GM12878 (cell line): ENCODE results near the gene OR10J4. TPM values are rescaled to one million over a fixed set of nuclear protein-coding genes. Genes with fewer than 3 reads are reported as not detected.

Experiments
- ATAC-seq: fragments of 200-7000 bp; cut with Tn5 transposase; 3 replicates; pipeline ENCODE4 v1.9.1; 2020; ENCODE audit warnings: mild to moderate bottlenecking, moderate library complexity
- BruUV-seq: library from RNA; stranded (reverse); fragments of 400-500 nt; replicated peaks from 2 replicates; lab custom pipeline; 2021; lab: Mats Ljungman, UMichigan
- CTCF ChIA-PET: fragments of 300-600 bp; sonication (Branson Sonifier 250); formaldehyde crosslinking; extraction: SDS; loops from one replicate; lab custom pipeline; 2021; ENCODE audit warnings: inconsistent platforms; lab: Yijun Ruan, JAX
- POLR2A ChIA-PET: fragments of 350-600 bp; formaldehyde crosslinking; extraction: SDS; loops from one replicate; lab custom pipeline; 2021; ENCODE audit warnings: inconsistent platforms; lab: Charles Lee
- RAD21 ChIA-PET: fragments of 300-600 bp; sonication (Branson Sonifier 250); formaldehyde crosslinking; loops from one replicate; lab custom pipeline; 2023; ENCODE audit warnings: antibody characterized with exemption; ENCODE audit not compliant: unreplicated experiment; lab: Charles Lee
- SMC1A ChIA-PET: fragments of 300-600 bp; sonication (Branson Sonifier 250); formaldehyde crosslinking; loops from one replicate; lab custom pipeline; 2023; ENCODE audit not compliant: unreplicated experiment, uncharacterized antibody; lab: Charles Lee
- DNase-seq: peaks from one replicate; pipeline ENCODE4 v3.0.0-alpha.2; 2011; ENCODE audit warnings: low read depth, low spot score
- FAIRE-seq: peaks from 3 replicates; lab custom pipeline; 2011; peaks lifted over from hg19 to GRCh38; lab: Jason Lieb, UNC
- H2AFZ ChIP-seq: 2 replicates; pipeline ENCODE4 v1.6.0; 2011; ENCODE audit warnings: low read depth, low read length, control low read depth; ENCODE audit not compliant: control insufficient read depth
- H3K27ac ChIP-seq: 2 replicates; pipeline ENCODE4 v1.5.1; 2011; ENCODE audit warnings: control low read depth; ENCODE audit not compliant: control insufficient read depth, insufficient read depth
- H3K27me3 ChIP-seq, 2 experiments: replicated peaks in 1 of 2; 2 replicates each; pipeline versions ENCODE4 v1.6.0 to v1.6.1; 2011; ENCODE audit warnings: low read length in 1 of 2; ENCODE audit not compliant: control insufficient read depth in 2 of 2, insufficient read depth in 2 of 2
- H3K36me3 ChIP-seq, 2 experiments: 2 replicates each; pipeline ENCODE4 v1.5.1; 2011; ENCODE audit warnings: low read length in 1 of 2; ENCODE audit not compliant: control insufficient read depth in 2 of 2, insufficient read depth in 2 of 2
- H3K4me1 ChIP-seq: 2 replicates; pipeline ENCODE4 v1.6.1; 2011; ENCODE audit warnings: mild to moderate bottlenecking, low read length, moderate library complexity, mixed read lengths; ENCODE audit not compliant: control insufficient read depth, insufficient read depth
- H3K4me2 ChIP-seq: 2 replicates; pipeline ENCODE4 v1.6.0; 2011; ENCODE audit warnings: control low read depth; ENCODE audit not compliant: control insufficient read depth, insufficient read depth
- H3K4me3 ChIP-seq: fragments of 200-600 bp; sonication (generic); 2 replicates; pipeline ENCODE4 v1.5.1; 2016
- H3K79me2 ChIP-seq: 2 replicates; pipeline ENCODE4 v1.6.0; 2011; ENCODE audit warnings: low read length; ENCODE audit not compliant: control insufficient read depth, insufficient read depth
- H3K9ac ChIP-seq: 2 replicates; pipeline ENCODE4 v1.8.0; 2011; ENCODE audit warnings: low read length, control low read depth, mixed read lengths; ENCODE audit not compliant: control insufficient read depth, insufficient read depth
- H3K9me3 ChIP-seq: replicated peaks from 3 replicates; pipeline ENCODE4 v1.5.1; 2011; ENCODE audit warnings: mild to moderate bottlenecking, low read length; ENCODE audit not compliant: control insufficient read depth, insufficient read depth
- H4K20me1 ChIP-seq: 2 replicates; pipeline ENCODE4 v1.6.0; 2011; ENCODE audit not compliant: control insufficient read depth, insufficient read depth
- BCL3 ChIP-seq: IDR thresholded peaks from 2 replicates; pipeline ENCODE4 v1.6.1; 2011; ENCODE audit warnings: borderline replicate concordance, low read depth, mild to moderate bottlenecking, moderate library complexity, low read length; ENCODE audit not compliant: insufficient read depth, poor library complexity, severe bottlenecking
- CEBPB ChIP-seq, 2 experiments: fragments of 150-350 bp in 1 of 2; IDR thresholded peaks; 2 replicates each; pipeline ENCODE4 v1.6.1; 2012 to 2014; ENCODE audit warnings: low read depth in 2 of 2, low read length in 2 of 2, borderline replicate concordance in 1 of 2, inconsistent platforms in 1 of 2
- FOS ChIP-seq: IDR thresholded peaks from 3 replicates; pipeline ENCODE4 v1.6.1; 2011; ENCODE audit warnings: borderline replicate concordance; ENCODE audit not compliant: insufficient read length; ENCODE audit errors: extremely low read depth
- MEF2B ChIP-seq: fragments of 450-650 bp; IDR thresholded peaks from 2 replicates; pipeline ENCODE4 v1.6.1; 2018; ENCODE audit warnings: mild to moderate bottlenecking, moderate library complexity; ENCODE audit not compliant: partially characterized antibody, poor library complexity, severe bottlenecking
- MLLT1 ChIP-seq: fragments of 450-650 bp; IDR thresholded peaks from 2 replicates; pipeline ENCODE4 v1.6.1; 2016; ENCODE audit warnings: mild to moderate bottlenecking
- NFXL1 ChIP-seq: fragments of 450-650 bp; IDR thresholded peaks from 2 replicates; pipeline ENCODE4 v1.6.1; 2017; ENCODE audit warnings: antibody characterized with exemption, mild to moderate bottlenecking, borderline replicate concordance
- PKNOX1 ChIP-seq: fragments of 450-650 bp; IDR thresholded peaks from 2 replicates; pipeline ENCODE4 v1.6.1; 2016; ENCODE audit warnings: mild to moderate bottlenecking
- POLR2AphosphoS5 ChIP-seq: IDR thresholded peaks from 2 replicates; pipeline ENCODE4 v1.6.1; 2011; ENCODE audit warnings: mild to moderate bottlenecking, low read length, inconsistent platforms
- POU2F2 ChIP-seq: IDR thresholded peaks from 3 replicates; pipeline ENCODE4 v1.6.1; 2011; ENCODE audit warnings: low read depth, mild to moderate bottlenecking, low read length, borderline replicate concordance
- SUPT20H ChIP-seq: IDR thresholded peaks from 2 replicates; pipeline ENCODE4 v1.6.1; 2011; ENCODE audit warnings: low read depth, mild to moderate bottlenecking, low read length, moderate library complexity, borderline replicate concordance; ENCODE audit not compliant: control insufficient read depth
- SUZ12 ChIP-seq: fragments of 200-600 bp; sonication (generic); IDR thresholded peaks from one replicate; pipeline ENCODE4 v1.6.1; 2018; ENCODE audit warnings: antibody characterized with exemption, mild to moderate bottlenecking; ENCODE audit not compliant: unreplicated experiment
- ZNF217 ChIP-seq: fragments of 450-650 bp; IDR thresholded peaks from 2 replicates; pipeline ENCODE4 v1.6.1; 2017; ENCODE audit warnings: antibody characterized with exemption, mild to moderate bottlenecking
- WGBS: methylation state at CpG from one replicate; pipeline ENCODE4 v1.1.6; 2016; ENCODE audit warnings: low lambda C conversion rate; ENCODE audit not compliant: insufficient replicate concordance, insufficient coverage; ENCODE audit errors: missing lambda C conversion rate; 5-methylcytosine and 5-hydroxymethylcytosine counted together
- in situ Hi-C: fragments of 300-500 bp; cut with MboI; formaldehyde crosslinking; loops from 9 replicates; pipeline ENCODE4 v1.14.3; 2018; ENCODE audit warnings: mixed read lengths
- intact Hi-C: fragments of 100-400 bp; cut with micrococcal nuclease; formaldehyde crosslinking; loops from one replicate; pipeline ENCODE4 v1.14.2; 2022; ENCODE audit not compliant: unreplicated experiment
- polyA plus RNA-seq, 11 experiments: library from polyadenylated mRNA; depleted of rRNA in 4 of 11; unstranded in 6 of 11; stranded (reverse) in 5 of 11; fragments of >200 nt; fragmentation: Nextera tagmentation in 4 of 11; fragmentation: Illumina TruSeq in 1 of 11; extraction: Ambion mirVana in 4 of 11; extraction: Trizol in 1 of 11; gene quantifications; 1 replicate in 1 of 11; 2 replicates in 10 of 11; pipeline versions ENCODE4 v1.2.1 to v1.2.3, GENCODE V29; 2011 to 2016; ENCODE audit warnings: inconsistent platforms in 2 of 11, missing spikeins in 2 of 11, low read depth in 1 of 11
- total RNA-seq, 4 experiments: library from RNA; depleted of rRNA in 3 of 4; stranded (reverse); fragments of >200 nt in 3 of 4; fragmentation: Illumina TruSeq in 1 of 4; extraction: Trizol in 1 of 4; gene quantifications; 2 replicates each; pipeline versions ENCODE4 v1.2.1 to v1.2.3, GENCODE V29; 2013 to 2021

The OR10J4 gene
- total and polyA plus RNA-seq, 10 of the 15 experiments (the other 5 are each of a cell fraction or from before 2014, with no cell fraction given): not detected

- ATAC-seq (no peak), DNase-seq (no peak), FAIRE-seq (no peak)
- ChIA-PET POLR2A (no interaction called here), CTCF (no interaction called here), RAD21 (no interaction called here), SMC1A (no interaction called here)
- H3K9me3 ChIP-seq: no peaks in the 10 kb centered on the region
- 39% methylated on average over 6 of the region's 6 CpGs for WGBS
- no peak overlapping the region for H3K27ac ChIP-seq
- in situ Hi-C loops: no loop called here
- H3K9ac ChIP-seq: no peak overlapping the region
- no peaks in the 10 kb centered on the region for H3K27me3 ChIP-seq
- no peaks in the 10 kb centered on the region for H3K79me2 ChIP-seq
- no peaks in the 10 kb centered on the region for H4K20me1 ChIP-seq
- H3K4me2 ChIP-seq: no peak overlapping the region
- BruUV-seq: no TSS peak
- H3K36me3 ChIP-seq: no peaks in the 10 kb centered on the region
- TF ChIP-seq MEF2B (no peak), POLR2AphosphoS5 (no peak)
- H2AFZ ChIP-seq: no peak overlapping the region
- no peak overlapping the region for H3K4me3 ChIP-seq
- intact Hi-C loops: no loop called here
- no peaks in the 10 kb centered on the region for H3K4me1 ChIP-seq
Measured at GRCh38 chr1:159430985-159431384, 1.0 kb upstream of the OR10J4 start.

GRCh38 chr1:159436469-159436868 lies 4.5 kb downstream of the OR10J4 start:
- Histone ChIP-seq H3K9me3 (no peaks in the 10 kb centered on the region), H3K4me3 (no peak overlapping the region), H3K4me2 (no peak overlapping the region), H3K36me3 (no peaks in the 10 kb centered on the region), H3K9ac (no peak overlapping the region), H3K27me3 (no peaks in the 10 kb centered on the region), H2AFZ (no peak overlapping the region), H3K4me1 (no peaks in the 10 kb centered on the region), H4K20me1 (no peaks in the 10 kb centered on the region), H3K79me2 (no peaks in the 10 kb centered on the region), H3K27ac (no peak overlapping the region)
- ChIA-PET CTCF (no interaction called here), SMC1A (no interaction called here), RAD21 (no interaction called here), POLR2A (no interaction called here)
- intact Hi-C loops (no loop called here), in situ Hi-C loops (no loop called here)
- ATAC-seq (no peak), DNase-seq (no peak), FAIRE-seq (no peak)
- no TSS peak for BruUV-seq
- 41% methylated on average over 3 of the region's 4 CpGs for WGBS
- TF ChIP-seq SUPT20H (no peak), BCL3 (no peak), FOS (no peak), SUZ12 (no peak), CEBPB (IDR thresholded peaks at IDR 0.05; ENCODE audit: borderline replicate concordance in 1 of 2, low read depth in 2 of 2, low read length in 2 of 2) (no peak), MLLT1 (no peak), ZNF217 (no peak), POU2F2 (no peak), NFXL1 (no peak), PKNOX1 (no peak)
